ENCODE data around the gene TENM4.
"Not testable (repeated sequence)": the region's sequence is repeated elsewhere in the genome, so short reads cannot be mapped to it uniquely, and the experiment has no call there.

Gene TENM4

GRCh38 chr11:78901831-78902230 is 539.0 kb downstream of the TENM4 start:
- ChIA-PET POLR2A (no interaction called here), CTCF (no interaction called here)
- DNase-seq (ENCODE audit: extremely low spot score) = no peak
- TF ChIP-seq FOXK2 (IDR thresholded peaks at IDR 0.05) = no peak
- TF ChIP-seq SUZ12 (IDR thresholded peaks at IDR 0.05) = no peak
- TF ChIP-seq SP1 (IDR thresholded peaks at IDR 0.05) = no peak

GRCh38 chr11:78898266-78898775 is 542.5 kb downstream of the TENM4 start:
- CTCF ChIA-PET = no interaction called here
- POLR2A ChIA-PET = no interaction called here
- TF ChIP-seq ZNF384 (IDR thresholded peaks at IDR 0.05) = no peak

GRCh38 chr11:78893996-78894395 is 546.8 kb downstream of the TENM4 start:
- TF ChIP-seq SP1 (IDR thresholded peaks at IDR 0.05) = no peak
- no peak for TF ChIP-seq PKNOX1 (IDR thresholded peaks at IDR 0.05)
- TF ChIP-seq TARDBP (IDR thresholded peaks at IDR 0.05) = no peak
- TF ChIP-seq CTBP1 (IDR thresholded peaks at IDR 0.05; ENCODE audit: borderline replicate concordance) = no peak
- no peak for TF ChIP-seq LEF1 (IDR thresholded peaks at IDR 0.05; ENCODE audit: borderline replicate concordance)
- no peak for TF ChIP-seq FOXM1 (IDR thresholded peaks at IDR 0.05; ENCODE audit: borderline replicate concordance)
- TF ChIP-seq L3MBTL2 (conservative IDR thresholded peaks at IDR 0.05) = no peak
- no peak for TF ChIP-seq ZNF384 (IDR thresholded peaks at IDR 0.05)
- no peak for TF ChIP-seq FOXA1 (IDR thresholded peaks at IDR 0.05)
- POLR2A ChIA-PET = no interaction called here
- CTCF ChIA-PET = no interaction called here
- DNase-seq (ENCODE audit: extremely low spot score) = no peak

More at GRCh38 chr11:78898266-78898775, 542.5 kb downstream of the TENM4 start:
- no peak for DNase-seq (ENCODE audit: extremely low spot score)

GRCh38 chr11:78889698-78890097 is 551.1 kb downstream of the TENM4 start:
- TF ChIP-seq ARNT (IDR thresholded peaks at IDR 0.05) (no peak), FOXA1 (IDR thresholded peaks at IDR 0.05) (no peak)
- POLR2A ChIA-PET = no interaction called here
- DNase-seq (ENCODE audit: extremely low spot score) = no peak
- CTCF ChIA-PET = no interaction called here

- ChIA-PET CTCF (no interaction called here), POLR2A (no interaction called here)
- DNase-seq (ENCODE audit: extremely low spot score) = no peak
- TF ChIP-seq PKNOX1 (IDR thresholded peaks at IDR 0.05) = no peak
- no peak for TF ChIP-seq BHLHE40 (IDR thresholded peaks at IDR 0.05; ENCODE audit: borderline replicate concordance)
These were observed 554.2 kb downstream of the TENM4 start for GRCh38 chr11:78886616-78887015.

- ChIA-PET CTCF (no interaction called here), POLR2A (no interaction called here)
- DNase-seq (ENCODE audit: extremely low spot score) = no peak
- TF ChIP-seq L3MBTL2 (conservative IDR thresholded peaks at IDR 0.05) (no peak), TARDBP (IDR thresholded peaks at IDR 0.05) (no peak), FOXK2 (IDR thresholded peaks at IDR 0.05) (no peak), LEF1 (IDR thresholded peaks at IDR 0.05; ENCODE audit: borderline replicate concordance) (no peak), PKNOX1 (IDR thresholded peaks at IDR 0.05) (no peak), SUZ12 (IDR thresholded peaks at IDR 0.05) (no peak), ELF4 (IDR thresholded peaks at IDR 0.05) (no peak), SP1 (IDR thresholded peaks at IDR 0.05) (no peak), ZNF384 (IDR thresholded peaks at IDR 0.05) (no peak), HDGF (IDR thresholded peaks at IDR 0.05; ENCODE audit: borderline replicate concordance) (no peak), CTBP1 (IDR thresholded peaks at IDR 0.05; ENCODE audit: borderline replicate concordance) (no peak), FOXM1 (IDR thresholded peaks at IDR 0.05; ENCODE audit: borderline replicate concordance) (no peak), ARNT (IDR thresholded peaks at IDR 0.05) (no peak), FOXA1 (IDR thresholded peaks at IDR 0.05) (no peak), BHLHE40 (IDR thresholded peaks at IDR 0.05; ENCODE audit: borderline replicate concordance) (no peak)
These were observed 556.1 kb downstream of the TENM4 start for GRCh38 chr11:78884761-78885160.

- TF ChIP-seq CTBP1 (IDR thresholded peaks at IDR 0.05; ENCODE audit: borderline replicate concordance) (no peak), PKNOX1 (IDR thresholded peaks at IDR 0.05) (no peak), NFRKB (IDR thresholded peaks at IDR 0.05) (no peak), ARNT (IDR thresholded peaks at IDR 0.05) (no peak), L3MBTL2 (conservative IDR thresholded peaks at IDR 0.05) (no peak), LEF1 (IDR thresholded peaks at IDR 0.05; ENCODE audit: borderline replicate concordance) (no peak), ZNF384 (IDR thresholded peaks at IDR 0.05) (no peak), BHLHE40 (IDR thresholded peaks at IDR 0.05; ENCODE audit: borderline replicate concordance) (no peak), HDGF (IDR thresholded peaks at IDR 0.05; ENCODE audit: borderline replicate concordance) (no peak), SP1 (IDR thresholded peaks at IDR 0.05) (no peak), FOXM1 (IDR thresholded peaks at IDR 0.05; ENCODE audit: borderline replicate concordance) (no peak), ELF4 (IDR thresholded peaks at IDR 0.05) (no peak), TARDBP (IDR thresholded peaks at IDR 0.05) (no peak), FOXA1 (IDR thresholded peaks at IDR 0.05) (no peak), SUZ12 (IDR thresholded peaks at IDR 0.05) (no peak), FOXK2 (IDR thresholded peaks at IDR 0.05) (no peak)
- ChIA-PET POLR2A (no interaction called here), CTCF (no interaction called here)
- no peak for DNase-seq (ENCODE audit: extremely low spot score)
These were observed 557.3 kb downstream of the TENM4 start for GRCh38 chr11:78883506-78883905.

GRCh38 chr11:78879094-78879980 is 561.5 kb downstream of the TENM4 start:
- DNase-seq (ENCODE audit: extremely low spot score); POLR2A ChIA-PET: not testable (repeated sequence)

More at GRCh38 chr11:78879094-78879980, 561.5 kb downstream of the TENM4 start:
- CTCF ChIA-PET = not testable (repeated sequence)

All from HEK293T (cell line).